Activated naive CD8-positive, alpha-beta T cell treated with anti-CD3 and anti-CD28 coated beads, Interleukin-2, amount 10 ng/mL, durations not matched to agents 7 days and 5 days (primary cell): ENCODE results near the gene HFM1. TPM values are rescaled to one million over a fixed set of nuclear protein-coding genes. Genes with fewer than 3 reads are reported as not detected.
"Not testable (repeated sequence)": the region's sequence is repeated elsewhere in the genome, so short reads cannot be mapped to it uniquely, and the experiment has no call there.

Source experiments
- ATAC-seq: fragments of 150-1000 bp; cut with Tn5 transposase; one replicate; pipeline ENCODE4 v1.10.0; 2021; ENCODE audit warnings: low read depth, moderate library complexity
- POLR2A ChIA-PET: fragments of 350-600 bp; sonication (Branson Sonifier 250); formaldehyde crosslinking; loops from one replicate; lab custom pipeline; 2021; ENCODE audit warnings: antibody characterized with exemption; lab: Charles Lee
- DNase-seq: peaks from one replicate; pipeline ENCODE4 v3.0.0; 2021
- H3K27ac Mint-ChIP-seq: one replicate; pipeline ENCODE4 v1.8.0; 2022; ENCODE audit warnings: mild to moderate bottlenecking, mixed read lengths
- H3K27me3 Mint-ChIP-seq: one replicate; pipeline ENCODE4 v1.8.0; 2022; ENCODE audit warnings: mild to moderate bottlenecking, moderate library complexity, mixed read lengths
- H3K36me3 Mint-ChIP-seq: one replicate; pipeline ENCODE4 v1.8.0; 2021; ENCODE audit warnings: mild to moderate bottlenecking, mixed read lengths
- H3K4me1 Mint-ChIP-seq: one replicate; pipeline ENCODE4 v1.8.0; 2021; ENCODE audit warnings: mixed read lengths
- H3K4me3 Mint-ChIP-seq: one replicate; pipeline ENCODE4 v1.8.0; 2022; ENCODE audit warnings: mild to moderate bottlenecking, moderate library complexity, mixed read lengths
- H3K9me3 Mint-ChIP-seq: one replicate; pipeline ENCODE4 v1.8.0; 2021; ENCODE audit warnings: mixed read lengths
- total RNA-seq, 2 experiments: library from RNA; stranded (reverse); gene quantifications; one replicate each; pipeline ENCODE4 v1.2.3, GENCODE V29; 2021

HFM1 gene
- total RNA-seq, 2 experiments from 2014 or later: not detected

- Mint-ChIP-seq H3K27ac (no peak overlapping the region), H3K9me3 (no peaks in the 10 kb centered on the region), H3K4me3 (no peak overlapping the region), H3K36me3 (no peaks in the 10 kb centered on the region), H3K4me1 (peaks cover 5% of the 10 kb centered on the region), H3K27me3 (peaks cover 51% of the 10 kb centered on the region)
- ATAC-seq (no peak), DNase-seq (no peak)
- POLR2A ChIA-PET: no interaction called here
Observed at GRCh38 chr1:91402023-91402422, 2.6 kb downstream of the HFM1 start.

- Mint-ChIP-seq H3K27me3 (peaks cover 37% of the 10 kb centered on the region), H3K36me3 (no peaks in the 10 kb centered on the region), H3K27ac (no peak overlapping the region), H3K9me3 (no peaks in the 10 kb centered on the region), H3K4me1 (peaks cover 5% of the 10 kb centered on the region), H3K4me3 (no peak overlapping the region)
- POLR2A ChIA-PET: no interaction called here
- DNase-seq: no peak
- ATAC-seq: no peak
Observed at GRCh38 chr1:91400133-91400725, 4.4 kb downstream of the HFM1 start.

GRCh38 chr1:91398291-91398690, 6.3 kb downstream of the HFM1 start:
- no peak for DNase-seq
- peaks cover 32% of the 10 kb centered on the region for H3K27me3 Mint-ChIP-seq
- H3K36me3 Mint-ChIP-seq: no peaks in the 10 kb centered on the region
- no peak overlapping the region for H3K27ac Mint-ChIP-seq
- no peaks in the 10 kb centered on the region for H3K9me3 Mint-ChIP-seq
- peaks cover 3% of the 10 kb centered on the region for H3K4me1 Mint-ChIP-seq
- POLR2A ChIA-PET: no interaction called here
- H3K4me3 Mint-ChIP-seq: no peak overlapping the region
- ATAC-seq: no peak

GRCh38 chr1:91397605-91398004, 7.0 kb downstream of the HFM1 start:
- Mint-ChIP-seq H3K36me3 (no peaks in the 10 kb centered on the region), H3K27me3 (peaks cover 28% of the 10 kb centered on the region), H3K27ac (no peak overlapping the region), H3K4me1 (peaks cover 3% of the 10 kb centered on the region), H3K9me3 (no peaks in the 10 kb centered on the region), H3K4me3 (no peak overlapping the region)
- no peak for DNase-seq
- POLR2A ChIA-PET: no interaction called here
- ATAC-seq: no peak

- POLR2A ChIA-PET: no interaction called here
- Mint-ChIP-seq H3K4me3 (no peak overlapping the region), H3K27me3 (peaks cover 19% of the 10 kb centered on the region), H3K4me1 (no peaks in the 10 kb centered on the region), H3K9me3 (no peaks in the 10 kb centered on the region), H3K27ac (no peak overlapping the region), H3K36me3 (no peaks in the 10 kb centered on the region)
- ATAC-seq (no peak), DNase-seq (no peak)
Observed at GRCh38 chr1:91393042-91393441, 11.6 kb downstream of the HFM1 start.

- Mint-ChIP-seq H3K4me1 (no peaks in the 10 kb centered on the region), H3K27ac (no peak overlapping the region), H3K36me3 (no peaks in the 10 kb centered on the region), H3K9me3 (no peaks in the 10 kb centered on the region), H3K27me3 (peaks cover 15% of the 10 kb centered on the region), H3K4me3 (no peak overlapping the region)
- DNase-seq (no peak), ATAC-seq (no peak)
- POLR2A ChIA-PET: no interaction called here
Observed at GRCh38 chr1:91386109-91386508, 18.5 kb downstream of the HFM1 start.

GRCh38 chr1:91383456-91383855, 21.2 kb downstream of the HFM1 start:
- Mint-ChIP-seq H3K36me3 (no peaks in the 10 kb centered on the region), H3K4me3 (no peak overlapping the region), H3K9me3 (no peaks in the 10 kb centered on the region), H3K4me1 (no peaks in the 10 kb centered on the region), H3K27me3 (peaks cover 12% of the 10 kb centered on the region), H3K27ac (no peak overlapping the region)
- POLR2A ChIA-PET: no interaction called here
- ATAC-seq (no peak), DNase-seq (no peak)

GRCh38 chr1:91381844-91382243, 22.8 kb downstream of the HFM1 start:
- DNase-seq (no peak), ATAC-seq (no peak)
- POLR2A ChIA-PET: no interaction called here
- peaks cover 12% of the 10 kb centered on the region for H3K27me3 Mint-ChIP-seq
- H3K4me1 Mint-ChIP-seq: no peaks in the 10 kb centered on the region
- H3K4me3 Mint-ChIP-seq: no peak overlapping the region
- H3K27ac Mint-ChIP-seq: no peak overlapping the region
- no peaks in the 10 kb centered on the region for H3K9me3 Mint-ChIP-seq
- no peaks in the 10 kb centered on the region for H3K36me3 Mint-ChIP-seq

- no peaks in the 10 kb centered on the region for H3K9me3 Mint-ChIP-seq
- no peaks in the 10 kb centered on the region for H3K36me3 Mint-ChIP-seq
- H3K27ac Mint-ChIP-seq: no peak overlapping the region
- no peak for DNase-seq
- H3K4me3 Mint-ChIP-seq: no peak overlapping the region
- H3K27me3 Mint-ChIP-seq: peaks cover 2% of the 10 kb centered on the region
- POLR2A ChIA-PET: no interaction called here
- H3K4me1 Mint-ChIP-seq: no peaks in the 10 kb centered on the region
- ATAC-seq: no peak
Observed at GRCh38 chr1:91374086-91374485, 30.6 kb downstream of the HFM1 start.

GRCh38 chr1:91372230-91372629, 32.4 kb downstream of the HFM1 start:
- H3K27me3 Mint-ChIP-seq, ATAC-seq, POLR2A ChIA-PET, H3K4me1 Mint-ChIP-seq, H3K27ac Mint-ChIP-seq, DNase-seq, H3K36me3 Mint-ChIP-seq, H3K9me3 Mint-ChIP-seq, H3K4me3 Mint-ChIP-seq: not testable (repeated sequence)

GRCh38 chr1:91349524-91349923, 55.1 kb downstream of the HFM1 start:
- DNase-seq: no peak
- POLR2A ChIA-PET: no interaction called here
- Mint-ChIP-seq H3K27ac (no peak overlapping the region), H3K4me1 (no peaks in the 10 kb centered on the region), H3K27me3 (peaks cover 4% of the 10 kb centered on the region), H3K4me3 (no peak overlapping the region), H3K36me3 (peaks cover 1% of the 10 kb centered on the region), H3K9me3 (peaks cover 2% of the 10 kb centered on the region)
- no peak for ATAC-seq

GRCh38 chr1:91346824-91347223, 57.8 kb downstream of the HFM1 start:
- H3K36me3 Mint-ChIP-seq: no peaks in the 10 kb centered on the region
- no peak overlapping the region for H3K27ac Mint-ChIP-seq
- H3K9me3 Mint-ChIP-seq: no peaks in the 10 kb centered on the region
- DNase-seq (no peak), ATAC-seq (no peak)
- no peak overlapping the region for H3K4me3 Mint-ChIP-seq
- no peaks in the 10 kb centered on the region for H3K4me1 Mint-ChIP-seq
- POLR2A ChIA-PET: no interaction called here
- peaks cover 6% of the 10 kb centered on the region for H3K27me3 Mint-ChIP-seq

- DNase-seq (no peak), ATAC-seq (no peak)
- Mint-ChIP-seq H3K9me3 (no peaks in the 10 kb centered on the region), H3K4me3 (no peak overlapping the region), H3K36me3 (no peaks in the 10 kb centered on the region), H3K27ac (no peak overlapping the region), H3K27me3 (peaks cover 15% of the 10 kb centered on the region), H3K4me1 (no peaks in the 10 kb centered on the region)
- POLR2A ChIA-PET: no interaction called here
Observed at GRCh38 chr1:91345395-91346005, 59.1 kb downstream of the HFM1 start.

GRCh38 chr1:91338501-91338900, 66.1 kb downstream of the HFM1 start:
- Mint-ChIP-seq H3K36me3 (no peaks in the 10 kb centered on the region), H3K4me3 (no peak overlapping the region), H3K27ac (no peak overlapping the region), H3K4me1 (no peaks in the 10 kb centered on the region), H3K9me3 (no peaks in the 10 kb centered on the region), H3K27me3 (peaks cover 20% of the 10 kb centered on the region)
- no peak for ATAC-seq
- no peak for DNase-seq
- POLR2A ChIA-PET: no interaction called here
